GM23338 (cell line): ENCODE measurements around the gene ESPL1. TPM values are rescaled to one million over a fixed set of nuclear protein-coding genes. Genes with fewer than 3 reads are reported as not detected.

ENCODE experiments used
- ATAC-seq: fragments of 200-7000 bp; cut with Tn5 transposase; 3 replicates; pipeline ENCODE4 v1.9.1; 2020
- DNase-seq: peaks from one replicate; pipeline ENCODE4 v3.0.0-alpha.2; 2015; ENCODE audit warnings: low spot score
- H2AFZ ChIP-seq: fragments of 200-600 bp; sonication (generic); 2 replicates; pipeline ENCODE4 v1.8.0; 2016; ENCODE audit warnings: antibody characterized with exemption, mild to moderate bottlenecking, moderate library complexity
- H3F3A ChIP-seq: fragments of 200-600 bp; sonication (generic); replicated peaks from 2 replicates; pipeline ENCODE4 v1.8.0; 2017; ENCODE audit warnings: antibody characterized with exemption, mixed run types, low read depth
- H3K27ac ChIP-seq: fragments of 200-600 bp; sonication (generic); 2 replicates; pipeline ENCODE4 v1.6.1; 2016; ENCODE audit warnings: low read depth
- H3K27me3 ChIP-seq: fragments of 200-600 bp; sonication (generic); 2 replicates; pipeline ENCODE4 v1.8.0; 2016; ENCODE audit warnings: mild to moderate bottlenecking, mixed run types, moderate library complexity; ENCODE audit not compliant: insufficient read depth
- H3K36me3 ChIP-seq: fragments of 200-600 bp; sonication (generic); 2 replicates; pipeline ENCODE4 v1.8.0; 2016; ENCODE audit warnings: mild to moderate bottlenecking; ENCODE audit not compliant: insufficient read depth
- H3K4me1 ChIP-seq: fragments of 200-600 bp; sonication (generic); 2 replicates; pipeline ENCODE4 v1.8.0; 2016; ENCODE audit warnings: mild to moderate bottlenecking, moderate library complexity; ENCODE audit not compliant: insufficient read depth
- H3K4me2 ChIP-seq: fragments of 200-600 bp; sonication (generic); 2 replicates; pipeline ENCODE4 v1.7.1; 2017; ENCODE audit warnings: mixed run types
- H3K4me3 ChIP-seq: fragments of 200-600 bp; sonication (generic); 2 replicates; pipeline ENCODE4 v1.6.1; 2016; ENCODE audit warnings: mixed run types
- H3K79me2 ChIP-seq: fragments of 200-600 bp; sonication (generic); replicated peaks from 2 replicates; pipeline ENCODE4 v1.8.0; 2017; ENCODE audit warnings: mild to moderate bottlenecking; ENCODE audit not compliant: insufficient read depth
- H3K9me2 ChIP-seq: fragments of 200-600 bp; sonication (generic); 2 replicates; pipeline ENCODE4 v1.8.0; 2017; ENCODE audit not compliant: insufficient read depth
- H4K20me1 ChIP-seq: fragments of 200-600 bp; sonication (generic); replicated peaks from 2 replicates; pipeline ENCODE4 v1.8.0; 2017; ENCODE audit warnings: mild to moderate bottlenecking; ENCODE audit not compliant: insufficient read depth
- H3K27ac Mint-ChIP-seq: 2 replicates; pipeline ENCODE4 v1.8.0; 2020; ENCODE audit warnings: inconsistent platforms, mild to moderate bottlenecking, moderate library complexity, mixed read lengths
- H3K27me3 Mint-ChIP-seq: 3 replicates; pipeline ENCODE4 v1.8.0; 2022; ENCODE audit warnings: low read depth, mild to moderate bottlenecking, moderate library complexity, mixed read lengths, inconsistent platforms; ENCODE audit not compliant: insufficient read depth, poor library complexity
- H3K36me3 Mint-ChIP-seq: 3 replicates; pipeline ENCODE4 v1.8.0; 2021; ENCODE audit warnings: low read depth, mild to moderate bottlenecking, inconsistent platforms, moderate library complexity, mixed read lengths
- H3K4me1 Mint-ChIP-seq: 3 replicates; pipeline ENCODE4 v1.8.0; 2020; ENCODE audit warnings: mild to moderate bottlenecking, inconsistent platforms, mixed read lengths
- H3K4me3 Mint-ChIP-seq: 3 replicates; pipeline ENCODE4 v1.8.0; 2021; ENCODE audit warnings: moderate library complexity, mild to moderate bottlenecking, inconsistent platforms, mixed read lengths
- H3K9me3 Mint-ChIP-seq: 3 replicates; pipeline ENCODE4 v1.8.0; 2020; ENCODE audit warnings: moderate library complexity, mild to moderate bottlenecking, inconsistent platforms, mixed read lengths
- CREB1 ChIP-seq: fragments of 250-450 bp; sonication (Bioruptor Pico); IDR thresholded peaks from 2 replicates; pipeline ENCODE4 v1.5.0; 2020; ENCODE audit warnings: low read depth, mild to moderate bottlenecking, moderate library complexity
- ETS1 ChIP-seq: IDR thresholded peaks from 2 replicates; pipeline ENCODE4 v1.6.1; 2016; ENCODE audit warnings: antibody characterized with exemption
- EZH2 ChIP-seq: fragments of 200-600 bp; sonication (generic); IDR thresholded peaks from one replicate; pipeline ENCODE4 v1.8.0; 2017; ENCODE audit warnings: antibody characterized with exemption, mild to moderate bottlenecking, low read depth; ENCODE audit not compliant: unreplicated experiment
- NANOG ChIP-seq: IDR thresholded peaks from 2 replicates; pipeline ENCODE4 v1.6.1; 2016; ENCODE audit warnings: antibody characterized with exemption, borderline replicate concordance
- POLR2AphosphoS5 ChIP-seq: IDR thresholded peaks from 2 replicates; pipeline ENCODE4 v1.6.1; 2016; ENCODE audit warnings: antibody characterized with exemption, low read depth
- REST ChIP-seq: IDR thresholded peaks from one replicate; pipeline ENCODE4 v1.6.1; 2018; ENCODE audit warnings: antibody characterized with exemption; ENCODE audit not compliant: unreplicated experiment
- ZNF114 ChIP-seq: fragments of 250-450 bp; sonication (Bioruptor Pico); IDR thresholded peaks from 2 replicates; pipeline ENCODE4 v1.5.0; 2020; ENCODE audit warnings: mild to moderate bottlenecking, moderate library complexity
- ZNF462 ChIP-seq: fragments of 250-450 bp; sonication (Bioruptor Pico); IDR thresholded peaks from 2 replicates; pipeline ENCODE4 v1.5.0; 2020; ENCODE audit warnings: mild to moderate bottlenecking, moderate library complexity
- polyA plus RNA-seq: library from polyadenylated mRNA; unstranded; fragments of >200 nt; fragmentation: Nextera tagmentation; extraction: Ambion mirVana; gene quantifications from 2 replicates; pipeline ENCODE4 v1.2.1, GENCODE V29; 2016
- total RNA-seq: library from RNA; depleted of rRNA; stranded (reverse); fragments of >200 nt; shearing (Covaris generic); gene quantifications from 2 replicates; pipeline ENCODE4 v1.2.3, GENCODE V29; 2014

The ESPL1 gene
- total and polyA plus RNA-seq, 2 experiments from 2014 or later: 13.2 to 56.5 TPM

GRCh38 chr12:53223389-53224060 lies 44.6 kb upstream of the ESPL1 start:
- Histone ChIP-seq H3K36me3 (no peaks in the 10 kb centered on the region; the same call in 1 of the 2 replicates), H3K4me1 (peaks cover 50% of the 10 kb centered on the region), H2AFZ (no peak overlapping the region; the same call in 1 of the 2 replicates), H3F3A (peaks cover 26% of the 10 kb centered on the region), H4K20me1 (no peaks in the 10 kb centered on the region), H3K79me2 (peaks cover 14% of the 10 kb centered on the region), H3K4me2 (peak overlapping the region; percentile 91), H3K9me2 (no peaks in the 10 kb centered on the region), H3K27ac (peak overlapping the region; percentile 39; the same call in 1 of the 2 replicates), H3K27me3 (peaks cover 15% of the 10 kb centered on the region), H3K4me3 (peak overlapping the region; percentile 95)
- Mint-ChIP-seq H3K4me3 (peak overlapping the region; percentile 67), H3K27me3 (peaks cover 31% of the 10 kb centered on the region), H3K36me3 (peaks cover 5% of the 10 kb centered on the region), H3K27ac (peak overlapping the region; percentile 80; the same call in 1 of the 2 replicates), H3K9me3 (peaks cover 4% of the 10 kb centered on the region; the same call in 1 of the 3 replicates), H3K4me1 (peaks cover 60% of the 10 kb centered on the region)
- no peak for TF ChIP-seq ZNF114 (CRISPR knock-in tag)
- no peak for TF ChIP-seq POLR2AphosphoS5
- TF ChIP-seq NANOG: no peak
- TF ChIP-seq CREB1 (CRISPR knock-in tag): no peak
- TF ChIP-seq ETS1: no peak
- TF ChIP-seq EZH2: no peak
- no peak for TF ChIP-seq REST
- TF ChIP-seq ZNF462 (CRISPR knock-in tag): no peak
- peak; percentile 1; the same call in 2 of the 3 replicates for ATAC-seq
- peak; percentile 48 for DNase-seq
